NCI-H446 treated with DMSO at 0.1 percent for 48 hours (cell line): ENCODE measurements around the gene CUX1.
A peak's percentile ranks its signal among the peaks of the same experiment; 100 is the strongest.
"Not testable (repeated sequence)": the region's sequence is repeated elsewhere in the genome, so short reads cannot be mapped to it uniquely, and the experiment has no call there.

Experiments
- DNase-seq: peaks from one replicate; lab custom pipeline; 2025; lab: John Stamatoyannopoulos, UW

CUX1 gene

GRCh38 chr7:101869901-101870290 lies 52.5 kb downstream of the CUX1 start:
- no peak for DNase-seq

- DNase-seq = no peak
Measured at GRCh38 chr7:101870361-101871062, 53.1 kb downstream of the CUX1 start.

GRCh38 chr7:101871351-101871750 lies 53.9 kb downstream of the CUX1 start:
- DNase-seq = no peak

GRCh38 chr7:101874028-101874427 lies 56.6 kb downstream of the CUX1 start:
- DNase-seq = no peak

- DNase-seq = no peak
Measured at GRCh38 chr7:101875283-101875846, 57.9 kb downstream of the CUX1 start.

GRCh38 chr7:101877882-101878591 lies 60.6 kb downstream of the CUX1 start:
- DNase-seq = no peak

- DNase-seq = no peak
Measured at GRCh38 chr7:101878938-101879337, 61.5 kb downstream of the CUX1 start.

GRCh38 chr7:101879565-101879964 lies 62.1 kb downstream of the CUX1 start:
- no peak for DNase-seq

GRCh38 chr7:101880282-101881054 lies 63.0 kb downstream of the CUX1 start:
- no peak for DNase-seq

GRCh38 chr7:101882005-101882421 lies 64.6 kb downstream of the CUX1 start:
- no peak for DNase-seq

- DNase-seq = peak; percentile 70
Measured at GRCh38 chr7:101882595-101883564, 65.5 kb downstream of the CUX1 start.

GRCh38 chr7:101884671-101885596 lies 67.5 kb downstream of the CUX1 start:
- no peak for DNase-seq

- DNase-seq = no peak
Measured at GRCh38 chr7:101885597-101885955, 68.2 kb downstream of the CUX1 start.

GRCh38 chr7:101887352-101887751 lies 69.9 kb downstream of the CUX1 start:
- not testable (repeated sequence) for DNase-seq

GRCh38 chr7:101888564-101888963 lies 71.1 kb downstream of the CUX1 start:
- DNase-seq = not testable (repeated sequence)

GRCh38 chr7:101890749-101891523 lies 73.5 kb downstream of the CUX1 start:
- DNase-seq = no peak

GRCh38 chr7:101891936-101892640 lies 74.7 kb downstream of the CUX1 start:
- DNase-seq = no peak

GRCh38 chr7:101893341-101894082 lies 76.1 kb downstream of the CUX1 start:
- DNase-seq = no peak
